Measurements from ENCODE around the gene ARMH2. TPM values are rescaled to one million over a fixed set of nuclear protein-coding genes. Genes with fewer than 3 reads are reported as not detected.

ARMH2 gene
- total RNA-seq, 2 donors from 2014 or later: not detected

GRCh38 chr6:24827162-24827561 is 28.4 kb upstream of the ARMH2 start:
- ATAC-seq (ENCODE audit: insufficient number of reproducible peaks, low FRiP score, low read depth) (no peak), DNase-seq (ENCODE audit: low spot score) (no peak)
- Histone ChIP-seq H3K27me3 (replicated peaks; ENCODE audit: insufficient read depth) (no peaks in the 10 kb centered on the region), H3K4me3 (no peak overlapping the region), H3K9me3 (no peaks in the 10 kb centered on the region), H3K4me1 (ENCODE audit: control insufficient read depth in 1 of 2, low read depth in 2 of 2) (peaks cover 0 to 6% of the 10 kb centered on the region in 2 donors), H3K27ac (no peak overlapping the region), H3K36me3 (no peaks in the 10 kb centered on the region)
- TF ChIP-seq, protein P1, sequence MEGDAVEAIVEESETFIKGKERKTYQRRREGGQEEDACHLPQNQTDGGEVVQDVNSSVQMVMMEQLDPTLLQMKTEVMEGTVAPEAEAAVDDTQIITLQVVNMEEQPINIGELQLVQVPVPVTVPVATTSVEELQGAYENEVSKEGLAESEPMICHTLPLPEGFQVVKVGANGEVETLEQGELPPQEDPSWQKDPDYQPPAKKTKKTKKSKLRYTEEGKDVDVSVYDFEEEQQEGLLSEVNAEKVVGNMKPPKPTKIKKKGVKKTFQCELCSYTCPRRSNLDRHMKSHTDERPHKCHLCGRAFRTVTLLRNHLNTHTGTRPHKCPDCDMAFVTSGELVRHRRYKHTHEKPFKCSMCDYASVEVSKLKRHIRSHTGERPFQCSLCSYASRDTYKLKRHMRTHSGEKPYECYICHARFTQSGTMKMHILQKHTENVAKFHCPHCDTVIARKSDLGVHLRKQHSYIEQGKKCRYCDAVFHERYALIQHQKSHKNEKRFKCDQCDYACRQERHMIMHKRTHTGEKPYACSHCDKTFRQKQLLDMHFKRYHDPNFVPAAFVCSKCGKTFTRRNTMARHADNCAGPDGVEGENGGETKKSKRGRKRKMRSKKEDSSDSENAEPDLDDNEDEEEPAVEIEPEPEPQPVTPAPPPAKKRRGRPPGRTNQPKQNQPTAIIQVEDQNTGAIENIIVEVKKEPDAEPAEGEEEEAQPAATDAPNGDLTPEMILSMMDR (IDR thresholded peaks at IDR 0.05): no peak

GRCh38 chr6:24825130-24825630 is 26.5 kb upstream of the ARMH2 start:
- H3K4me1 ChIP-seq (ENCODE audit: control insufficient read depth in 1 of 2, low read depth in 2 of 2): no peaks in the 10 kb centered on the region
- H3K27ac ChIP-seq: no peak overlapping the region
- no peak overlapping the region for H3K4me3 ChIP-seq
- no peaks in the 10 kb centered on the region for H3K9me3 ChIP-seq
- no peaks in the 10 kb centered on the region for H3K36me3 ChIP-seq
- no peak for DNase-seq (ENCODE audit: low spot score)
- no peak for ATAC-seq (ENCODE audit: insufficient number of reproducible peaks, low FRiP score, low read depth)
- no peaks in the 10 kb centered on the region for H3K27me3 ChIP-seq (replicated peaks; ENCODE audit: insufficient read depth)
- TF ChIP-seq, protein P1 (IDR thresholded peaks at IDR 0.05): no peak

- no peaks in the 10 kb centered on the region for H3K4me1 ChIP-seq (ENCODE audit: control insufficient read depth in 1 of 2, low read depth in 2 of 2)
- H3K36me3 ChIP-seq: no peaks in the 10 kb centered on the region
- H3K27ac ChIP-seq: no peak overlapping the region
- H3K27me3 ChIP-seq (replicated peaks; ENCODE audit: insufficient read depth): no peaks in the 10 kb centered on the region
- H3K4me3 ChIP-seq: no peak overlapping the region
- TF ChIP-seq, protein P1 (IDR thresholded peaks at IDR 0.05): no peak
- DNase-seq (ENCODE audit: low spot score) (no peak), ATAC-seq (ENCODE audit: insufficient number of reproducible peaks, low FRiP score, low read depth) (no peak)
- no peaks in the 10 kb centered on the region for H3K9me3 ChIP-seq
These were observed 25.6 kb upstream of the ARMH2 start for GRCh38 chr6:24824142-24824938.

- ATAC-seq (ENCODE audit: insufficient number of reproducible peaks, low FRiP score, low read depth) (no peak), DNase-seq (ENCODE audit: low spot score) (no peak)
- H3K36me3 ChIP-seq: no peaks in the 10 kb centered on the region
- TF ChIP-seq, protein P1 (IDR thresholded peaks at IDR 0.05): no peak
- no peaks in the 10 kb centered on the region for H3K9me3 ChIP-seq
- H3K27me3 ChIP-seq (replicated peaks; ENCODE audit: insufficient read depth): no peaks in the 10 kb centered on the region
- H3K4me3 ChIP-seq: no peak overlapping the region
- H3K4me1 ChIP-seq (ENCODE audit: control insufficient read depth in 1 of 2, low read depth in 2 of 2): no peaks in the 10 kb centered on the region
- no peak overlapping the region for H3K27ac ChIP-seq
These were observed 24.5 kb upstream of the ARMH2 start for GRCh38 chr6:24823185-24823584.

GRCh38 chr6:24822696-24823095 is 24.0 kb upstream of the ARMH2 start:
- TF ChIP-seq, protein P1 (IDR thresholded peaks at IDR 0.05): no peak
- Histone ChIP-seq H3K9me3 (no peaks in the 10 kb centered on the region), H3K36me3 (no peaks in the 10 kb centered on the region), H3K4me1 (ENCODE audit: control insufficient read depth in 1 of 2, low read depth in 2 of 2) (no peaks in the 10 kb centered on the region), H3K27me3 (replicated peaks; ENCODE audit: insufficient read depth) (no peaks in the 10 kb centered on the region), H3K4me3 (no peak overlapping the region), H3K27ac (no peak overlapping the region)
- ATAC-seq (ENCODE audit: insufficient number of reproducible peaks, low FRiP score, low read depth): no peak
- DNase-seq (ENCODE audit: low spot score): no peak

Measured in thoracic aorta (tissue), 2 donors.